HG03095 (cell line): ENCODE measurements around the gene GLB1L.

Experiments used
- ATAC-seq: cut with Tn5 transposase; IDR thresholded peaks from one replicate; pipeline ENCODE4 v1.9.1; 2021; ENCODE audit warnings: moderate library complexity; ENCODE audit not compliant: unreplicated experiment

The GLB1L gene

DNA sequence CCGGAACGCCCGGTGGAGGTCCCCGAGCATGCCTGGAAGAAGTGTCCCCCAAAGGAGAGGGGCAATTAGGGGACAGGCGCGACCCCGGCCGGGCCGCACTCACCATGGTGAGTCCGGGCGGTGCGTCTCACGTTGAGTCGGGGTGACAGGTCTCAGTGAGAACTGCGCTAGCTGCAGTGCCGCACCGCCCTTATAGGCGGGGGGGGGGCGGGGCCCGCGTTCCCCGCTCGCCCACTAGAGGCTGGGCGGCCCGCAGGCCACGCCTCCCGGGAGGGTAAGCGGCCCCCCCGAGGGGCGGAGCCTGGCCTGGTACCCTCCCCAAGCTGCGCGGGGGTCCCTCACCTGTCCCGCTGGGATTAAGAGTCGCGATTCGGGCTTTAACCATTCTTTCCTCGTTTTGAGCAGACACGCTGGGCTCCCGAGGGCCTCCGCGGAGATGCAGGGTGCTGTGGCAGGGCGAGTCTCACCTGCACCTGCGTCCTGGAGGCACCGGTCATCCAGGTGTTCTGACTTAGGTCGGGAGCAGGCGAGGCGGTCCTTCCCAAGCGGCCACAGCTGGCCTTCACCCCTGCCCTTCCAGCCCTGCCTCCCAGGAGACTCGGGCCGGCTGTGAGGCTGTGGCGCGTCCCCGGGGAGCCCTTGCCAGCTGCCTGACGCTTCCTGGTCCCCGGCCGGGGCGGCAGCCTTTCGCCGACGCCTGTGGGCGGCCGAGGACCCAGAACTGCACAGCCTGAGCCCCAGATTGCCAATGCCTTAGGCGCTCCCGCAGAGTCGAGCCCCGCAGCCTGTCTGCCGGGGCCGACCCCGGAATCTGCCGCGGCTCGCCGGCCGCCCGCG is 8.7 kb upstream of the GLB1L start, which contains the start of gene TUBA4A:
TSS of gene TUBA4A (minus strand) at position 166 of the 837 bp plus-strand sequence. CDS start at position 106, 60 bp downstream.
- peak; percentile 59 for ATAC-seq

DNA sequence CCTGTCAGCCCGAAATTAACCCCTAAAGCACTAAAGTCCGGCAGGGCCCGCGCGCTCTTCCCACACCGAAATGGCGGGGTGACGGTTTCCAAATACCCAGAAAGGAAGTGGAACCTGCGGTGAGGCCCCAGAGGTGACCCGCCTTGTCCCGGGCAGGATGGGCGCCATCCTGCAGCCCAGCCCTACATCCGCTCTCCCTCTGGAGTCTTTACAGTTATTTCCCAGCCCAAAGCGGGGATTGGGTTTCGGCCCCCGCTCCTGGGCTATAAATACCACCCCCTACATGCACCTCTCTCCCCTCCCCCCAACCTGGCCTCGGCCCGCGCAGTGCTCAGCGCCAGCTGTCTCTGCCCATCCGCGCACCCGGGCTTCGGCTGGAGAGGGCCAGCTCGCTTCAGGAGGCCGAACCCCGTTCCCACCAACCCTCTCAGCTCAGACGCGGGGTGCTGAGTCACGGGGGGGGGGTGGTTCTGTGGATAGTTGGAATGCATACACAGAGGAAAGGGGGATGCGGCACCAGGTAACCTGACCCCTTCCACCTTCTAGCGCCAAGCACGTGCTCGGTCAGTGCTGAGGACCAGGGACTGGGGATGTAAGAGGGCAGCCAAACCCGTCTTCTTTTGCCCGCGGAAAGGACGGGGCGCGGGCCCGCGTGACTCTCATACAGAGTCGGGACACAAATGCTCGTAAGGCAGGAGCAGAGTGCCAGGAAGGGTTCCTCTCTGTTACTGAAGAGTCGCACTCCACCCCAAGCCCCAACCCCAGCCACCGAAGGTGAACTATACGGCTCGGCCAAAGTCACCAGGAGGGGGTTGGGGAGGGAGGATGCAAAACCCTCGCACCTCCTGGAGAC is 7.9 kb upstream of the GLB1L start, which contains the start of gene TUBA4B:
TSS of gene TUBA4B (plus strand) at position 344 of the 853 bp plus-strand sequence. CDS start at position 509, 165 bp downstream.
- ATAC-seq, result peak; percentile 22

GRCh38 chr2:219252570-219252899 is 7.3 kb upstream of the GLB1L start:
- ATAC-seq, result no peak

DNA sequence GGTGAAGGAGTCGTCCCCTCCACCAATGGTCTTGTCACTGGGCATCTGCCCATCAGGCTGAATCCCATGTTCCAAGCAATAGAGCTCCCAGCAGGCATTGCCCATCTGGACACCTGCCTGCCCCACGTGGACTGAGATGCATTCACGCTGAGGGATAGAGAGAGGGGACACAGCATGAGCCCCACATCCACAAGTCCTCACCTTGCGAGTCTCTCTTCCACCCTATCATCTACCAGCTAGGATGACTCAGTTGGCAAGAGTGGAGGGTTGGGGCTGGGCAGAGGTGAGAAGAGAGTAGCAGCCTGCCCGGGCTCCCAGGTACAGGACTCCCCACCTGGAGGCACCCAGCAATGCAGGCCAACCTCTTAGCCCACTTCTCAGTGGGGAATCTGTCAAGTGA is 6.8 kb upstream of the GLB1L start:
- ATAC-seq, result no peak

DNA sequence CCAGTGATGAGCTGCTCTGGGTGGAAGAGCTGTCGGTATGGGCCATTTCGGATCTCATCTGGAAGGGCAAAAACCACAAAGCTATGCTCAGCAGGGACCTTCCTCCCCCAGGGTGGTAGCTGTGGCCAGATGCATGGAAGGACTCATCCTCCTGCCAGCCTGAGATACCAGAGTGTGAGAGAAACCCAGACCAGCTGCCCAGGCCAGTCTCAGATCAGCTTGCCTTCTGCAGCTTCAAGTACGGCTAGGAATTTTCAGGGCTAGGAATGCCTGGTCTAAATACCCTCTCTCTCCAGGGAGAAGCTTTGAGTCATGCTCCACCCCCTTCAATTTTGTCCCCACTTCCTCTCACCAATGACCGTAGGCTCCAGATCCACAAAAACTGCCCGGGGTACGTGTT is 6.4 kb upstream of the GLB1L start:
- no peak for ATAC-seq

- ATAC-seq, result no peak
Observed at GRCh38 chr2:219250049-219250781, 5.0 kb upstream of the GLB1L start.

DNA sequence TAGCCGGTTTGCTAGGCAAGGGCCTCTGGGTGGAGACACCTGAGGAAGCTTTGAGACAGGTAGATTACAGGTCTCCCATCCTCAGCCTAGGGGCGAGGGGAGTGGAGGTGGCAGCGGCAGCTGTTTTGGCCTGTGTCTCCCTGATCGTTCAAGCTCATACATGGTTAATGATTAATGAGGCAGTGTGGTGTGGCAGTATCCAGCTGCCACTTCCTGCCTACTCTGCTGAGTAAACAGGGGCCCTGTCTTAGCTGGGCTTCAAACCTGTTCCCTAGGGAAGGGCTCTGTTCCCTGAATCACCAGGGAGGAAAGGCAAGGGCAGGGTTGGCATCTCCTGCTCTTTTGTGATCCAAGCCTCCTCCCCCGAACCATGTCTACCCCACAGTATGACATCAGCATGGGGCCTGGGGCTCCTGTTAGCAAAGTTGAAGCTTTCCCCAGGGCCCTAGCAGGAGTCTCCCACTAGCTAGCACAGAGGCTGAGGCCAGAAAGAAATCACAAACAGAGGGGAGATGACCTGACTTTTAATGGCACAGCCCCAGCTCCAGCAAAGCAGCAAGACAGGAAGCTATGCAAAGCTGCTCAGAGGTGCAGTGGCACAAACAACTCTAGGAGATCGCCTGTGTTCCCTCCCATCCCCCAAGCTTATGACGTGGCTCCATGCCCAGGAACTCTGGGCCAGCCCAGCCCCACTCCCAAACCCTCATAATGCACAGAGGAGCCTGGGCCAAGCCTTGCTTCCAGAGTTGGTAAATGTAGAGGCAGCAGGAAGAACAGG is 4.1 kb upstream of the GLB1L start:
- ATAC-seq, result peak; percentile 25

DNA sequence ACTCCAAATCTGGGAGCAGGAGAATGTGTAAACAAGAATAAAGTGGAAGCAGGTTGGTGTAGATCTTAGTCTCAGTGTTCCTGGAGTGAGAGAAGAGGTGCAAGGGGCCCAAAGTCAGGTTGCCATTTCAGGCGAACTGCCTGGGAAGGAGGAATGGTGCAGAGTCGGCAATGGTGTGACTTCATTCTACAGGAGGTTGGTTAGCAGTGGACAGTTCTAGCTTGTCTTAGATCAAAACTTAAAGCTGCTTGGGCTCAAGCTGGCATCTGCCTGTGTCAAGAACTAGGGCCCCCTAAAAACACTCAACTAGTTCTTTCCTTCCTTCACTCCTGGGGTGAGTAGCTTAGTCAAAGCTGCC is 3.6 kb upstream of the GLB1L start:
- ATAC-seq, result no peak

DNA sequence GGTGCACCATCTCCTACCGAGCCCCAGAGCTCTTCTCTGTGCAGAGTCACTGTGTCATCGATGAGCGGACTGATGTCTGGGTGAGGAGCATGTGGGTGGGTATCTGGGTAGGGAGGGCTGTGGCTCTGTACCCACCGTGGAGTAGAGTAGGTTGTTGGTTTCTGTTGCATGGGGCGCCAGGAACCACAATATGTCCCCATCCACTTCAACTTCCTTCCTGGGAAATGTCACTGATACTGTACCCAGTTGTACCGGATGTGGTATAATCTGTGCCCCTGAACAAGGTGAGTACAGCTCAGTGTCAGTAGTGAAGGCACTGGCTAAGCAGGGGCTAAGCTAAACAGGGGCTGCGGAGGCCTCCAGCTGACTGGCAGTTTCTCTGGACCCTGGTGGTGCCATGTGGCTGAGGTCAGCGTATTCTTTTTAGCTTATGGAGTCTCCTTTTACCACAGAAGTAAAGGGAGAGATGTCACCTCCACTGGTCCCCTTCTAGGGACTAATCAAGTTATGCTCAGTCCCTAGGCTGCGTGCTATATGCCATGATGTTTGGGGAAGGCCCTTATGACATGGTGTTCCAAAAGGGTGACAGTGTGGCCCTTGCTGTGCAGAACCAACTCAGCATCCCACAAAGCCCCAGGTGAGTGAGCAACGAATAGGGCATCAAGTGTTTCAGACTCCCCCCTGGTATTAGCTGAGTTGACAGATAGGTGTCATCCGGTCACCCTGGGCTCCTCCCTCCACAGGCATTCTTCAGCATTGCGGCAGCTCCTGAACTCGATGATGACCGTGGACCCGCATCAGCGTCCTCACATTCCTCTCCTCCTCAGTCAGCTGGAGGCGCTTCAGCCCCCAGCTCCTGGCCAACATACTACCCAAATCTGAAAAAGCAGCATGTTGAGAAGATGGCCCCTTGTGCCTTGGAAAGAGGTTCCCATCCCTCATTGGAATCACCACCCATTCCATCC is 2.7 kb upstream of the GLB1L start:
- no peak for ATAC-seq

- ATAC-seq, result no peak
Observed at GRCh38 chr2:219246559-219246958, 1.3 kb upstream of the GLB1L start.

DNA sequence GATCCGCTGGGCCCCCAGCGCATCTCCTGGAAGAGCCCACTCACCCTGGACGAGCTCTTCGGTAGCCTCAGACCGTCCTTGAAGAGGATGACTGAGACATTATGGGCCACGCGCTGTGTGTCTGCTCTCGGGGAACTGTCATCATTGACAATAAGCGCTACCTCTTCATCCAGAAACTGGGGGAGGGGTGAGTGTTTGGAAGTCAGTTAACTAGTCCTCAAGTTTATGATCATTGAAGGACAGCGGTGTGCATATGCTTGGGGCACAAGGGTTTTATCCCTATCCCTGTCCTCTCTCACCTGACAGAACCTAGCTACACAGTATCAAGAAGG is 621 bp upstream of the GLB1L start:
- ATAC-seq, result no peak

GRCh38 chr2:219244789-219245147 is 476 bp downstream of the GLB1L start:
- no peak for ATAC-seq

GRCh38 chr2:219243291-219243761 is 1.9 kb downstream of the GLB1L start:
- ATAC-seq, result no peak

- ATAC-seq, result no peak
Observed at GRCh38 chr2:219234331-219234730, 10.9 kb downstream of the GLB1L start.

GRCh38 chr2:219230059-219230540 is 15.1 kb downstream of the GLB1L start:
- ATAC-seq, result no peak

DNA sequence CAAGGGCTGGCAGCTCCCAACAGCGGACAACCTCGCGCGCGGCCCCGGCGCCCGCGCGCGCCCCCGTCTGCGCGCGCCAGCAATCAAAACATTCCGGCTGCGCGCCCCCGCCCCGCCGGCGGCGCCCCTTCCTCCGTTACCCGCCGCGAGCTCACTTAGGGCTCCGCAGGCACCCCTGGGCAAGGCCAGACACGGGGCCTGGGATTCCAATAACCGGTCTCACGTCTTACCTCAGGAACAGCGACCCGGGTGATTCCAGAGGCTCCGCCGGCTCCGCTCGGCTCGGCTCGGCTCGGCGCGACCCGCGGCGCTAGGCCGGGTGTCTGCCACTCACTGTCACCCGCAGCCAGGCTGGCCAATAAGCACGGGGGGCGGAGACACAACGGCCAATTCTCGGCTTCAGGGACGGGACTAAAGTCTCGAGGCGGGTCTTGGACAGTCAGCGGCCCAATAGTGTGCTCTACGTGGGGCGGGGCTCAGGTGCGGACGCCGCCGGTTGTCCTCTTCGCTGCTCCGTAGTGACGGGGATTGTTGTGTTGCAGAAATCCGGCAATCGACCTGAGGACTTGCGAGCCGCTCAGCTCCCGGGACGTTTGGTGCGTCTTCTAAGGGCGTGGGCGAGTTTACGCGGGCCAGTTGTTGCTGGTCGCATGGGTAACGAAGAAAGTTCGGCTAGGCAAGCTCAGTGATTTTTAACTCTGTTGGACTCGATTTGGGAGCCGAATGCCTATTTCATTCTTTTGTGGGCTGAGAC is 15.8 kb downstream of the GLB1L start, which contains the start of the genes ANKZF1 and ATG9A:
TSS of gene ANKZF1 (plus strand) at position 502 of the 754 bp plus-strand sequence. CDS start 452 bp downstream, outside the sequence.
TSS of gene ATG9A (minus strand) at position 332 of the 754 bp plus-strand sequence. CDS start 1,612 bp downstream, outside the sequence.
- ATAC-seq, result peak; percentile 94

- peak; percentile 18 for ATAC-seq
Observed at GRCh38 chr2:219228911-219229304, 16.3 kb downstream of the GLB1L start.
